Measurements from ENCODE around the gene ABHD12. TPM values are rescaled to one million over a fixed set of nuclear protein-coding genes. Genes with fewer than 3 reads are reported as not detected.
"Not testable (repeated sequence)": the region's sequence is repeated elsewhere in the genome, so short reads cannot be mapped to it uniquely, and the experiment has no call there.

Gene ABHD12
- total RNA-seq, 2 experiments from 2014 or later: 27.9 to 29.2 TPM

DNA sequence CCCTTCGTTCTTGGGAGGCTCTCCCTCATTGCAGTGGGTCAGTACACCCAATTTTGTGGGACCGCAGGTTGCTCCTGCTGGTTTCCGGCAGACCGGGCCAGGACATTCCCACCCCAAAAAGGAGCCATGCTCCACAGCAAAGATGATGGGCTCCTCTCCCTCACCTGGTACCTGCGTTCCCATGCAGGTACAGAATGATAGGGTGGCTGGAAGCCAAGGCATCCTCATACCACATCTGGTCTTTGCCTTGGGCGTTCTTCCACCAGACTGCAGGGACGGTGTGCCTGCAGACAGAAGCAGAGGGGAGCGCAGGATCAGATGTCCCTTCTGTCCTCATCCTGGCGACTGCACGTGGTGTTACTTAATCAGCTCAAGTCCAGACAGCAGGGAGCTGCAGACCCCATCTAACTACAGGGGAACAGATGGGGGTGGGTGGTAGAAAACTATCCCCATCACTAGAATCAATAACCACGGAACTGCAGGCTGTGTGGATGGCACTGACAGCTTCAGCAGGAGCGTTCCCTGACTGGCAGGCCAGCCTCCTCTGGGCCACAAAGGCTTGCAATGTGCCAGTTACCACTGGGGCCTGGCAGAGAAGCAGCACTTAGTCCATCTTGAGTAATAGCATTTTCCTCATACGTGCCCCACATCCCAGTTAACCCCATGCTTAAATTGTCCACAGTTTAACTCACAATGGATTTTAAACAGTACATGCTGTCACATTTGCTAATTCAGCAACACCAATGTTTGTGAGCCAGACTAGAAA is 70.4 kb downstream of the ABHD12 start:
- no peak overlapping the region for H3K27ac Mint-ChIP-seq
- H3K4me1 Mint-ChIP-seq: peaks cover 18% of the 10 kb centered on the region
- H3K27me3 Mint-ChIP-seq: no peaks in the 10 kb centered on the region
- no peak overlapping the region for H3K4me3 Mint-ChIP-seq
- no peaks in the 10 kb centered on the region for H3K9me3 Mint-ChIP-seq (ENCODE audit: low read depth)
- DNase-seq: no peak
- H3K36me3 Mint-ChIP-seq: peaks cover 2% of the 10 kb centered on the region
- CTCF ChIA-PET: no interaction called here
- no peak for ATAC-seq

DNA sequence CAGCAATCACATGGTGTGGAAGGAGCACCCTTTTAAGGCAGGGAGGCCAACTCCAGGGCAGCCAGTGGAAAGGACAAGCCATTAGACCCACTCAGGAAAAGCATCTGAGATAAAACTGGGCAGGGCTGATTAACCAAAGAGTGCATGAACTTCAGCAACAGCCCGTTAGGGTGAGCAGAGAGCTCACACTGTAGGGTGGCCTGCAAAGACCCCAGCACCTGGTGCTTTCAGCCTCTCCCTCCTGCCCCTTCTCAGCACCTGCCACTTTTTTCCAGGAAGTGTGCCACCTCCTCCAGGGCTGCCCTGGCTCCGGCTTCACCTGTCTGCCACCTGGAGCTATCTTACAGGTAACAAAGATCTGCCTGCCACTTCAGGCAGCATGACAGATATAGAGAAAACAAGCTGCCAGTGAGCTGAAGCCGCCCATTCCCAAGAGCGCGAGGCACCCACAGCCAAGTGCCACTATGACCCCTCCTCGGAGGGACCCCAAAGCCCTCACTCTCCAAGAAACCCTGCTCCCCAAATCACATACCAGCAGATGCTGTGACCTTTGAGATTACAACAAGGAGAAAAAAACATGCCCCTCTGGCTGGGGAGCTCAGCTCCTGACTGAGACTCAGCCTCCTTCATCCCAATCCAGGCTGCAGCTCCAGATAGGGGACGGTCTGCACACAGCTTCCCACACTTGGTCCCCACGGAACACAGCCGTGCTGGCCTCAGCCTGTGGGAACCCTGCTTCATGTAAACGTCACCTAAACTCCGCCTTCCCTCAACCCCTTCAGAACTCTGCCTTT is 71.2 kb downstream of the ABHD12 start:
- Mint-ChIP-seq H3K27ac (peak overlapping the region; percentile 56), H3K36me3 (peaks cover 2% of the 10 kb centered on the region), H3K9me3 (ENCODE audit: low read depth) (no peaks in the 10 kb centered on the region), H3K4me1 (peaks cover 20% of the 10 kb centered on the region), H3K4me3 (no peak overlapping the region), H3K27me3 (no peaks in the 10 kb centered on the region)
- no peak for ATAC-seq
- CTCF ChIA-PET: interaction anchor here (1.2 kb wide), 1 partner anchor 9 kb away, joined by 3 read pairs; no protein-coding TSS in a partner anchor
- peak; percentile 21 for DNase-seq

DNA sequence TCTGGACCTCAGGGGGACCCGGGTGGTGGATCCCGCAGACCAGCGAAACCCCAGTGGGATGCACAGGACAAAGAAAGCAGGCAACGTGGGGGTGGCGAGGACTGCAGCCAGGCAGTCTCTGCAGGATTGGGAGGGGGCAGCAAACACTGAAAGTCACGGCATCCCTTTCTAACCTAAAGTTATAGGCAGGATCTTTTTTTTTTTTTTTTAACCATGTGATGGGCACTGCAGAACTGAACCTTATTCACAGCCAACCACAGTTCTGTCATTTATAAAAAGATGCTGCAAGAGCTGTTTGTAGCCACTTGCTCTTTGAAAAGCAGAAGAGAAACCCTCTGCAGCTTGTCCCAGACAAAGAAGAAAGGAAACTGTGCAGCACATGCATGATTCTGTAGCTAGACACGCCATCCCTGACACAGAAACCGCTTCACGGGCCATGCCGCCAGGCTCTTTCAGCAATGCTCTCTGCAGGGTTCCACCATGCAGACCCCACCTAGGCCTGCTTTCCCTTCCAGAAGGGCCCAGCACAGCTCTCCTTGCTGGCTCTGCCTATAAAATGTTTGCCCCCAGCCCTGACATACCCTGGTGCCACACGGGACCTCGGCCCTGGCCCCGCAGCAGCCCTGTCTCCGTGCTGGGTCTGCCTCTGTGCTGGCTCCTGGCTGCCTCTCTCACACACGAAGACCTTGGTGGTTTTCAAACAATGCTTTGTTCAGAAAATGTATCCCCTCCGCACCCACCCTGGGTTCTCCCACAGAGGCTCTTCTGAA is 72.0 kb downstream of the ABHD12 start:
- ATAC-seq (no peak), DNase-seq (peak; percentile 31)
- no peak overlapping the region for H3K4me3 Mint-ChIP-seq
- no peaks in the 10 kb centered on the region for H3K9me3 Mint-ChIP-seq (ENCODE audit: low read depth)
- CTCF ChIA-PET: interaction anchor here (1.2 kb wide), 1 partner anchor 10 kb away, joined by 3 read pairs; no protein-coding TSS in a partner anchor
- H3K4me1 Mint-ChIP-seq: peaks cover 23% of the 10 kb centered on the region
- peak overlapping the region; percentile 36 for H3K27ac Mint-ChIP-seq
- peaks cover 2% of the 10 kb centered on the region for H3K36me3 Mint-ChIP-seq
- H3K27me3 Mint-ChIP-seq: no peaks in the 10 kb centered on the region

DNA sequence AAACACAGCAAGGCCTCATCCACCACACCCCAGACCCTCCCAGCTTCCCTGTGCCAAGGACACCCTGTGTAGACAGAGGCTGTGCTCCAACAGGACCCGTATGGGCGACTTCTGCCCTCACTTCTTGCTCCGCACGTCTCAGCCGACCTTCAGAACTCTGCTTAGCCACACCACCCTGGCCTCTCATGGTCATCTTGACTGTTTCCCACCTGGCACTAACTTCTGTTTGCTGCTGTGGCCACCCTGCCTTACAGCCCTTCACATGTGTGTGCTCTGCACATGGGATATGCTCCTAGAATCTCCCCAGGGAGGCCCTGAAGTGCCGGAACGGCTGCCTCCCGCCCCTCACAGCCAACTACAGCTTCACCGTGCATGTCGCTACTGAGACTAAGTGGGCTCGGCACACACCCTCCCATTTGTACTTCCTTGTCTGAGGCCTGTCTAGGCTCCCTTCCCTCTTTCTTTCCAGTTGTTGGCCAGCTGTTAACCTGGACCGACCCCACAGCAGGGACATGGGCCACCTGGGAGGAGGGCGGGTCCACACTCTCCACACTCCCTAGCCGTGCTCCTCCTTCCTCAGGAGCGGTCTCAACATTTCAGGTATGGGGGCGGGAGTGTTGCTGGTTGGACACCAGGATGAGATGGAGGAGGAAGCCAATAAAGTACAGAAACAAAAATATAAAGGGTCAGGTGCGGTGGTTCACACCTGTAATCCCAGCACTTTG is 73.1 kb downstream of the ABHD12 start:
- Mint-ChIP-seq H3K27ac (no peak overlapping the region), H3K4me3 (no peak overlapping the region), H3K27me3 (no peaks in the 10 kb centered on the region), H3K4me1 (peaks cover 27% of the 10 kb centered on the region), H3K9me3 (ENCODE audit: low read depth) (no peaks in the 10 kb centered on the region), H3K36me3 (peaks cover 4% of the 10 kb centered on the region)
- no peak for DNase-seq
- ATAC-seq: no peak
- CTCF ChIA-PET: no interaction called here

DNA sequence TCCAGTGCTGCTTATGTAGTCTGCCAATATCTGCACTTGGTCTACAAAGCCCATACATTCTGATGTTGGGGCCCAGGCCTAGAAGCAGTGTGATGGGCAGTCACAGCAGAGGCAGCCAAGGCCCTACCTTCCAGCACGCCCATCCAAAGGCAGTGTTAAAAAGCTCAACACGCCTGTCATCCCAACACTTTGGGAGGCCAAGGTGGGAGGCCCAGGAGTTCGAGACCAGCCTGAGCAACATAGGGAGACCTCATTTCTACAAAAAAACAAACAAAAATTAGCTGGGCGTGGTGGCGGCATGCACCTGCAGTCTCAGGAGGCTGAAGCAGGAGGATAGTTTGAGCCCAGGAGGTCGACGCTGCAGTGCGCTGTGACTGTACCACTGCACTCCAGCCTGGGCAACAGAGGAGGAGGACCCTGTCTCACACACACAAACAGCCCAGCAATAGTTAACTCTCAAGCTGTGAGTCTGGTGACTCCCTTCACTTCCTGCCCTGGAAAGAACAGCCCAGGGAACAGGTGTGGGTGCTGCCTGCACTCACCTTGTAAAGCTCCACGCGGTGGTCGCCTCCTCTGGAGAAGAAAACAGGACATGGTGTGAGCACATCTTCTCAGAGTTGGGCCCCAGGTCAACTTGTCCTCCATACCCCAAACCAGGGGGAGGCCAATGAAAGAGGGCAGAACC is 74.0 kb downstream of the ABHD12 start:
- no peak overlapping the region for H3K27ac Mint-ChIP-seq
- no peaks in the 10 kb centered on the region for H3K9me3 Mint-ChIP-seq (ENCODE audit: low read depth)
- peaks cover 6% of the 10 kb centered on the region for H3K36me3 Mint-ChIP-seq
- peaks cover 26% of the 10 kb centered on the region for H3K4me1 Mint-ChIP-seq
- H3K27me3 Mint-ChIP-seq: no peaks in the 10 kb centered on the region
- DNase-seq (no peak), ATAC-seq (no peak)
- CTCF ChIA-PET: no interaction called here
- H3K4me3 Mint-ChIP-seq: no peak overlapping the region

DNA sequence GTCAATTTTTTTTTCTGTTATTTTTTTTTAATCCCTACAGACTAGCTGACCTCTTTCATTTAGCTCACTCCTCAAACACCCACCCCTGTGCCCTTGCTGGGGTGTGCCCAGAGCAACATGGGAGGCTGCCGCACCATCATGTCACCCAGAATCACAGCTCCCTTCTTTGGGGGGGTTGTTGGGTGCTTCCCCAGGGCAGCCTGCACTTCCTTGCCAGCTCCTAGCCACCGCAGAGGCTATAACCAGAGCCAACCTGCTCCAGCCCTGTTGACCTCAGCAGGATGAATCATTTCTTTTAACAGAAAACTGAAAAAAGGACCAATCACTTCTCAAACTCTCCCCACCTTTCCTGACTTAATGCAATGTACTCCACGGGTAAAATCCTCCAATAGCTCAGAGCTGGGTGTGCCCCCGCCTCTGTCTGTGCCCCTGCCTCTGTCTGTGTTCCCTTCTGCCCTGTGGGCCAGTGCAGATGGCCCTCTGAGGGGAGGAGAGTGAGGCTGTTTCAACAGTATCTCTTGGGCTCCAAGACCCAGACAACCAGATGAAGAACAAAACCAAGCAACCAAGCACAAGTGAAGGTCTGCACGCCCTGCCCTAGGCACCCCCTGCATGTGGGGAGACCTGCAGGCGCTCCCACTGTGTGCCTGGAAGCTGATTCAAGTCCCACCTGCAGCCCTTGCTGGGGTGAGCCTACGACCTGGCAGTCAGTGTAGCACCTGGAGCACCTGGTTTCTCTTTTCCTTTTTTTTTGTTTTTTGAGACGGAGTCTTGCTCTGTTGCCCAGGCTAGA is 75.0 kb downstream of the ABHD12 start:
- no peak for DNase-seq
- H3K4me1 Mint-ChIP-seq: peaks cover 29% of the 10 kb centered on the region
- no peak overlapping the region for H3K4me3 Mint-ChIP-seq
- H3K27me3 Mint-ChIP-seq: no peaks in the 10 kb centered on the region
- no peaks in the 10 kb centered on the region for H3K9me3 Mint-ChIP-seq (ENCODE audit: low read depth)
- CTCF ChIA-PET: interaction anchor here (2.1 kb wide), 1 partner anchor 20 kb away, joined by 8 read pairs; no protein-coding TSS in a partner anchor
- no peak overlapping the region for H3K27ac Mint-ChIP-seq
- ATAC-seq: no peak
- peaks cover 5% of the 10 kb centered on the region for H3K36me3 Mint-ChIP-seq

DNA sequence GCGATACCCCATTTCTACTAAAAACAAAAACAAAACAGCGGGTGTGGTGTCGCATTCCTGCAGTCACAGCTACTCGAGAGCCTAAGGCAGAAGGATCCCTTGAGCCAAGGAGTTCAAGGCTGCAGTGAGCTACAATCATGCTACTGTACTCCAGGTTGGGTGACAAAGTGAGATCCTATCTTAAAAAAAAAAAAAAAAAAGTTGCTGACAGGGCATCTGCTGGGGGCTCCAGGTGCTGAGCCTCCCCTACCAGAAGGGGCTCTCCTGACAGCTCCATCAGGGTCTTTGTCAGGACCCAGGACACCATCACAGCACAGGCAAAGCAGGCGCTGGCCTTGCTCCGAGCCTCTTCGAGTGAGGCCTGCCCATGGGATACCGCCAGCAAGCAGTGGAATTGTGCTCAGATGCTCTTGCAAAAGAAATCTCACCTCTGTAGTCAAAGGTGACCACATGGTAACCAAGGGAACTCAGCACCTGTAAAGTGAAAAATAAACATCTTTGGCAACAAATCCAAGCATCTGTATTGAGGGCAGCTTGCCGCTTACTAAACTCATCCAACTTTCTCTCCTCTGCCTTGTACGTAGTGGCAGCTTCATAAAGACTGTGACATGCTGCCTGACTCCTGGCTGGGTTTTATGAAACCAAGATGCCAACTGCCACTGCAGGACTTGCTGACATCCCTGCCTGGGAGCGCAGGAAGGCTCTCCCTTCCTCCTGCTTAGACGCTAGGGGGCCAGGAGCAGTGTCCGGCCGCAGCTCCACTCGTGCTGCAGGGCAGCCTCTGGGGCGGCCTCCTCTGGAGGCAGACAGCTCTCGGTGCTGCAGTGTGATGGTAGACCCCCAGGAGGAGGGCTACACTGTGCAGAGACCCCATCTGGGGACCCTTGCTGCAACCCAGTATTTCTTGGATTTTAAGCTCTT is 75.9 kb downstream of the ABHD12 start:
- Mint-ChIP-seq H3K4me3 (no peak overlapping the region), H3K27ac (no peak overlapping the region), H3K9me3 (ENCODE audit: low read depth) (no peaks in the 10 kb centered on the region), H3K4me1 (peaks cover 37% of the 10 kb centered on the region), H3K36me3 (peaks cover 5% of the 10 kb centered on the region), H3K27me3 (no peaks in the 10 kb centered on the region)
- CTCF ChIA-PET: interaction anchor here (2.1 kb wide), 1 partner anchor 19 kb away, joined by 8 read pairs; no protein-coding TSS in a partner anchor
- ATAC-seq: no peak
- no peak for DNase-seq

DNA sequence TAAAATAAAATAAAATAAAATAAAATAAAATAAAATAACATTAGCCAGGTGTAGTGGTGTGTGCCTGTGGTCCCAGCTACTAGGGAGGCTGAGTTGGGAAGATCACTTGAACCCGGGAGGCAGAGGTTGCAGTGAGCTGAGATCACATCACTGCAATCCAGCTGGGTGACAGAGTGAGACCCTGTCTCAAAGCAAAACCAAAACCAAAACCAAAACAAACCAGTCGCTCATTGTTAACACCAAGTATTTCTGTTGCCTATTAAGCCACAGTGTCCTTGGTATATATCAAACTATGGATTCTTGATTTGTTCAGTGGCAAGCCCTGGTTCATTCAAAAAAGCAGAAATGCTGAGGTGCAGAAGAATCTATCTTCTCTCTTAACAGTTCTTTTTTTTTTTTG is 77.0 kb downstream of the ABHD12 start:
- CTCF ChIA-PET: no interaction called here
- ATAC-seq: peak; percentile 32
- Mint-ChIP-seq H3K4me3 (no peak overlapping the region), H3K27ac (peak overlapping the region; percentile 76), H3K27me3 (no peaks in the 10 kb centered on the region), H3K36me3 (peaks cover 5% of the 10 kb centered on the region), H3K9me3 (ENCODE audit: low read depth) (no peaks in the 10 kb centered on the region), H3K4me1 (peaks cover 48% of the 10 kb centered on the region)
- no peak for DNase-seq

DNA sequence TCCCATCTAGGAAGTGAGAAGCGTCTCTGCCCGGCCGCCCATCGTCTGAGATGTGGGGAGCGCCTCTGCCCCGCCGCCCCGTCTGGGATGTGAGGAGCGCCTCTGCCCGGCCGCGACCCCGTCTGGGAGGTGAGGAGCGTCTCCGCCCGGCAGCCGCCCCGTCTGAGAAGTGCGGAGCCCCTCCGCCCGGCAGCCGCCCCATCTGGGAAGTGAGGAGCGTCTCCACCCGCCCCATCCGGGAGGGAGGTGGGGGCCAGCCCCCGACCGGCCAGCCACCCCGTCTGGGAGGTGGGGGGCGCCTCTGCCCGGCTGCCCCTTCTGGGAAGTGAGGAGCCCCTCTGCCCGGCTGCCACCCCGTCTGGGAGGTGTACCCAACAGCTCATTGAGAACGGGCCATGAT is 77.9 kb downstream of the ABHD12 start:
- H3K4me3 Mint-ChIP-seq; DNase-seq; H3K27ac Mint-ChIP-seq; CTCF ChIA-PET; H3K9me3 Mint-ChIP-seq (ENCODE audit: low read depth); ATAC-seq; H3K27me3 Mint-ChIP-seq; H3K36me3 Mint-ChIP-seq: not testable (repeated sequence)
- peaks cover 53% of the 10 kb centered on the region for H3K4me1 Mint-ChIP-seq

DNA sequence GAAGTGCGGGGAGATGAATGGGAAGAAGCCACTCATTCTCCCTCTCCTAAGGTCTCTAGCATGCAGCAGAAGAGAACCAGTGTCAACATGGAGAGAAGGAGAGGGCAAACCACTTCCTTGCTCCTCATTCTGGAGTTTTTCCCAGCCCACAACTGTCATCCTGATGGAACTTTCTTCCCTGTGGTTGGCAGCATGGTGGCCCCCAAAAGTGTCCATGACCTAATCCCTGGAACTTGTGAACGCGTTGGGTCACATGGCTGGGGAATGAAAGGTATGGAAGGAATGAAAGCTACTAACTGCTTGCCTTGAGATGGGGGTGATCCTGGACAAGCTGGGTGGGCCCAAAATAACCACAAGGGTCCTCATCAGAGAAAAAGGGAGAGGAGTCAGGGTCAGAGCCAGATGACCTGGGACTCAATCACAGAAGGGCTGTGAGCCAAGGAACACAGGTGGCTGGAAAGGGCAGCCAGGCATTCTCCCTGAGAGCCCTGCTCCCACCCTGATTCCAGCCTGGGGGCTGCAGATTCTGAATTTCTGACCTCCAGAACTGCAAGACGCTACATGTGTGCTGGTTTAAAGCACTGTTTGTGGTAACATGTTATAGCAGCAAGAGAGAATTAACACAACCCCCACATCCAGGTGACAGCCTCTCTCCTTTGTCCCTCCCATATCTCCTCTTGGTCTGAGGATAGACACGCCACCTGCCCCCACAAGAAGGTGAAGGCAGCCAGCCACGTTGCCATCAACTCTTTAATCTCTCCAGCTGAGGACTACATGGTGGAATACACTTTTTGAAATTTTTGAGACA is 79.5 kb downstream of the ABHD12 start:
- Mint-ChIP-seq H3K36me3 (peaks cover 5% of the 10 kb centered on the region), H3K4me1 (peaks cover 53% of the 10 kb centered on the region), H3K9me3 (ENCODE audit: low read depth) (no peaks in the 10 kb centered on the region), H3K27me3 (no peaks in the 10 kb centered on the region), H3K4me3 (peak overlapping the region; percentile 71), H3K27ac (peak overlapping the region; percentile 94)
- ATAC-seq (no peak), DNase-seq (no peak)
- CTCF ChIA-PET: interaction anchor here (0.6 to 5.4 kb wide), 6 partner anchors 11 to 87 kb away, joined by 3 to 27 read pairs (median 3); partner anchors contain the start of gene PYGB
